ENCODE measurements around the gene KDSR.

- TF ChIP-seq EZH2 (IDR thresholded peaks at IDR 0.05; ENCODE audit: borderline replicate concordance, low read length), result no peak
- no peak for TF ChIP-seq CTCF (conservative IDR thresholded peaks at IDR 0.05 in 1 of 2, IDR thresholded peaks at IDR 0.05 in 1 of 2; ENCODE audit: extremely low read depth in 1 of 2, insufficient read depth in 1 of 2, low read depth in 1 of 2, low read length in 2 of 2)
Observed at GRCh38 chr18:63315131-63315662, 51.8 kb downstream of the KDSR start.
